Measurements from ENCODE around the gene RTF1. TPM values are rescaled to one million over a fixed set of nuclear protein-coding genes. Genes with fewer than 3 reads are reported as not detected.

Gene RTF1
- polyA plus RNA-seq, 2 of the 4 experiments (the other 2 are of a cell fraction): 21.1 to 22.8 TPM

DNA sequence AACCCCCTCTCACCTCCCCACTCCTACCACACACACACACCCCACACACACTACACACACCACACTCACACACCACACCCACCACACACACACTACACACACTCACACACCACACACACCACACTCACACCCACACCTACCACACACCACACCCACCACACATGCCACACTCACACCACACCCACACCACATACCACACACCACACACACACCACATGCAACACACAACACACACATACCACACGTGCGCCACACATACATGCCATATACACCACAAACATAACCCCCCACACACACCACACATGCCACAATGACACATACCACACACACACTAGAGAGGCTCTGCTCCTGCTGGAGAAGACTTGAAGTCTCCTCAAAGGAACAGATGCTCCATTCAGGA, 70.9 kb downstream of the RTF1 start (continued):
- no peak for TF ChIP-seq CBX8 (IDR thresholded peaks at IDR 0.05)
- TF ChIP-seq, protein P1, sequence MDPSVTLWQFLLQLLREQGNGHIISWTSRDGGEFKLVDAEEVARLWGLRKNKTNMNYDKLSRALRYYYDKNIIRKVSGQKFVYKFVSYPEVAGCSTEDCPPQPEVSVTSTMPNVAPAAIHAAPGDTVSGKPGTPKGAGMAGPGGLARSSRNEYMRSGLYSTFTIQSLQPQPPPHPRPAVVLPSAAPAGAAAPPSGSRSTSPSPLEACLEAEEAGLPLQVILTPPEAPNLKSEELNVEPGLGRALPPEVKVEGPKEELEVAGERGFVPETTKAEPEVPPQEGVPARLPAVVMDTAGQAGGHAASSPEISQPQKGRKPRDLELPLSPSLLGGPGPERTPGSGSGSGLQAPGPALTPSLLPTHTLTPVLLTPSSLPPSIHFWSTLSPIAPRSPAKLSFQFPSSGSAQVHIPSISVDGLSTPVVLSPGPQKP (IDR thresholded peaks at IDR 0.05; ENCODE audit: low read depth, low read length): no peak
- no peak for TF ChIP-seq RARB (CRISPR knock-in tag; IDR thresholded peaks at IDR 0.05)
- TF ChIP-seq EHF (CRISPR knock-in tag; IDR thresholded peaks at IDR 0.05): no peak

DNA sequence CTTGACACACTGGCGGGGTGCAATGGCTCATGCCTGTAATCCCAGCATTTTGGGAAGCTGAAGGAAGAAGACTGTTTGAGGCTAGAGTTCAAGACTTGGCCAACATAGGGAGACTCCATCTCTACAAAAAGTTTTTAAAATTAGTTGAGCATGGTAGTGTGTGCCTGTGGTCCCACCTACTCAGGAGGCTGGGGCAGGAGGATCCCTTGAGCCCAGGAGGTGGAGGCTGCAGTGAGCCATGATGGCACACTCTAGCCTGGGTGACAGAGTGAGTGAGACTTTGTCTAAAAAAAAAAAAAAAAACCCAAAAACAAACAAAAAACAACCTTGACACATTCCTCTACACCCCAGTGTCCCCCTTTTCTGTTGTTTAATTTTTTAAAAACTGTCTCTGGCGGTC, 72.7 kb downstream of the RTF1 start:
- Histone ChIP-seq H3K4me2 (no peak overlapping the region), H3K4me3 (no peak overlapping the region), H3K4me1 (peaks cover 16% of the 10 kb centered on the region; the same call in 2 of the 3 replicates), H3K9me3 (no peaks in the 10 kb centered on the region), H3K27ac (peak overlapping the region; percentile 42 to 52; a peak in 2 of 6 replicates)
- WGBS (ENCODE audit: missing lambda C conversion rate): 95% methylated on average over 2 of the region's 2 CpGs
- DNase-seq (ENCODE audit: low read depth in 1 of 2, low spot score in 1 of 2): no peak
- no peak for TF ChIP-seq SMC3 (IDR thresholded peaks at IDR 0.05)
- no peak for TF ChIP-seq FOXS1 (CRISPR knock-in tag; IDR thresholded peaks at IDR 0.05)
- TF ChIP-seq MYC (IDR thresholded peaks at IDR 0.05; ENCODE audit: borderline replicate concordance, low read length): no peak
- TF ChIP-seq, protein P2, sequence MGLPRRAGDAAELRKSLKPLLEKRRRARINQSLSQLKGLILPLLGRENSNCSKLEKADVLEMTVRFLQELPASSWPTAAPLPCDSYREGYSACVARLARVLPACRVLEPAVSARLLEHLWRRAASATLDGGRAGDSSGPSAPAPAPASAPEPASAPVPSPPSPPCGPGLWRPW (IDR thresholded peaks at IDR 0.05): no peak
- no peak for TF ChIP-seq FOSB (CRISPR knock-in tag; IDR thresholded peaks at IDR 0.05)
- ATAC-seq: no peak
- FAIRE-seq: no peak
- ChIA-PET POLR2A (no interaction called here), CTCF (interaction anchor here (1.2 kb wide), 1 partner anchor 24 kb away, joined by 4 read pairs; no protein-coding TSS in a partner anchor)

DNA sequence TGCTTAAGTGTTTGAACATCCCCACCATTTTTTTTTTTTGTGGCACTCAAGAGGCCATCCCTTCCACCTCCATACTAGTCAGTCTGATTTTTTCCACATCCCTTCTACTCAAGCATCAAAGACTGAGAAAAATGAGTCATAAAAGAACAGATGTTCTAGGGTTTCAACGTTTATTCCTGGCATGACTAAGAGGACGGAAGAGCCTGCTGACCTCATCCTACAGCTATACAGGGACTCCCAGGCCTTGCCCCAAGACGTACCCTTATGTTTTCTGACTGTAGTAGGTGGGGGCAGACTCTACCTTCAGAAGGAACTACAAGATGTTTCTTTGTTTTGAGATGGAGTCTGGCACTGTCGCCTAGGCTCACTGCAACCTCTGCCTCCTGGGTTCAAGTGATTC, 73.5 kb downstream of the RTF1 start:
- TF ChIP-seq FOSL2 (IDR thresholded peaks at IDR 0.05) (peak; percentile 34; the same call in 1 of the 2 replicates), FOSL2 (CRISPR knock-in tag; IDR thresholded peaks at IDR 0.05) (peak; percentile 67), SMC3 (IDR thresholded peaks at IDR 0.05) (no peak), JUNB (IDR thresholded peaks at IDR 0.05) (peak; percentile 23; the same call in 1 of the 2 replicates)
- Histone ChIP-seq H3K4me3 (no peak overlapping the region), H3K27ac (peak overlapping the region; percentile 60 to 72; a peak in 5 of 6 replicates), H3K4me2 (peak overlapping the region; percentile 42), H3K9me3 (no peaks in the 10 kb centered on the region), H3K4me1 (peaks cover 16% of the 10 kb centered on the region; the same call in 2 of the 3 replicates)
- 23% methylated on average over 4 of the region's 4 CpGs for WGBS (ENCODE audit: missing lambda C conversion rate)
- DNase-seq (ENCODE audit: low read depth in 1 of 2, low spot score in 1 of 2) (peak; percentile 54 to 67), FAIRE-seq (no peak), ATAC-seq (peak; percentile 32 to 36)
- ChIA-PET CTCF (interaction anchor here (0.6 to 0.9 kb wide), 2 partner anchors 24 to 51 kb away, joined by 3 read pairs; no protein-coding TSS in a partner anchor), POLR2A (no interaction called here)

DNA sequence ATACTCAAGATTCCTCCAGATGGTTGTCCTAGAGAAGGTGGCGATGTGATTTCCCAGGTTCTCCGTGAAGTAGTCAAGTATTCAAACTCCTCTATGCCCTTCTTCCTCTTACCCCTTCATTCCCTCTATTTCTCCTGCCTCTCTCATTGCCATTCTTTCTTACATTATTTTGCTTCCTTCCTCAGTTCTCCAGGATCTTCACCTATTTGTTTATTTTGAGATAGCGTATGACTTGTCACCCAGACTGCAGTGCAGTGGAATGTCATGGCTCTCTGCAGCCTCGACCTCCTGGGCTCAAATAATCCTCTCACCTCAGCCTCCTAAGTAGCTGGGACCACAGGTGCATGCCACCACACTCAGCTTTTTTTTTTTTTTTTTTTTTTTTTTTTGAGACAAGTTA, 75.0 kb downstream of the RTF1 start:
- ATAC-seq: no peak
- no peak for TF ChIP-seq ZSCAN20 (CRISPR knock-in tag; IDR thresholded peaks at IDR 0.05)
- TF ChIP-seq, protein P3, sequence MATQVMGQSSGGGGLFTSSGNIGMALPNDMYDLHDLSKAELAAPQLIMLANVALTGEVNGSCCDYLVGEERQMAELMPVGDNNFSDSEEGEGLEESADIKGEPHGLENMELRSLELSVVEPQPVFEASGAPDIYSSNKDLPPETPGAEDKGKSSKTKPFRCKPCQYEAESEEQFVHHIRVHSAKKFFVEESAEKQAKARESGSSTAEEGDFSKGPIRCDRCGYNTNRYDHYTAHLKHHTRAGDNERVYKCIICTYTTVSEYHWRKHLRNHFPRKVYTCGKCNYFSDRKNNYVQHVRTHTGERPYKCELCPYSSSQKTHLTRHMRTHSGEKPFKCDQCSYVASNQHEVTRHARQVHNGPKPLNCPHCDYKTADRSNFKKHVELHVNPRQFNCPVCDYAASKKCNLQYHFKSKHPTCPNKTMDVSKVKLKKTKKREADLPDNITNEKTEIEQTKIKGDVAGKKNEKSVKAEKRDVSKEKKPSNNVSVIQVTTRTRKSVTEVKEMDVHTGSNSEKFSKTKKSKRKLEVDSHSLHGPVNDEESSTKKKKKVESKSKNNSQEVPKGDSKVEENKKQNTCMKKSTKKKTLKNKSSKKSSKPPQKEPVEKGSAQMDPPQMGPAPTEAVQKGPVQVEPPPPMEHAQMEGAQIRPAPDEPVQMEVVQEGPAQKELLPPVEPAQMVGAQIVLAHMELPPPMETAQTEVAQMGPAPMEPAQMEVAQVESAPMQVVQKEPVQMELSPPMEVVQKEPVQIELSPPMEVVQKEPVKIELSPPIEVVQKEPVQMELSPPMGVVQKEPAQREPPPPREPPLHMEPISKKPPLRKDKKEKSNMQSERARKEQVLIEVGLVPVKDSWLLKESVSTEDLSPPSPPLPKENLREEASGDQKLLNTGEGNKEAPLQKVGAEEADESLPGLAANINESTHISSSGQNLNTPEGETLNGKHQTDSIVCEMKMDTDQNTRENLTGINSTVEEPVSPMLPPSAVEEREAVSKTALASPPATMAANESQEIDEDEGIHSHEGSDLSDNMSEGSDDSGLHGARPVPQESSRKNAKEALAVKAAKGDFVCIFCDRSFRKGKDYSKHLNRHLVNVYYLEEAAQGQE (IDR thresholded peaks at IDR 0.05): no peak
- no peak for TF ChIP-seq POLR2A (IDR thresholded peaks at IDR 0.05; ENCODE audit: low read length)
- TF ChIP-seq EP300 (IDR thresholded peaks at IDR 0.05): no peak
- TF ChIP-seq, protein P2 (IDR thresholded peaks at IDR 0.05): no peak
- TF ChIP-seq, protein P4, sequence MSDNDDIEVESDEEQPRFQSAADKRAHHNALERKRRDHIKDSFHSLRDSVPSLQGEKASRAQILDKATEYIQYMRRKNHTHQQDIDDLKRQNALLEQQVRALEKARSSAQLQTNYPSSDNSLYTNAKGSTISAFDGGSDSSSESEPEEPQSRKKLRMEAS (IDR thresholded peaks at IDR 0.05): no peak
- TF ChIP-seq PHF8 (IDR thresholded peaks at IDR 0.05; ENCODE audit: borderline replicate concordance, low read depth): no peak
- TF ChIP-seq HOXB13 (CRISPR knock-in tag; IDR thresholded peaks at IDR 0.05; ENCODE audit: low read depth): no peak
- TF ChIP-seq, protein P5, sequence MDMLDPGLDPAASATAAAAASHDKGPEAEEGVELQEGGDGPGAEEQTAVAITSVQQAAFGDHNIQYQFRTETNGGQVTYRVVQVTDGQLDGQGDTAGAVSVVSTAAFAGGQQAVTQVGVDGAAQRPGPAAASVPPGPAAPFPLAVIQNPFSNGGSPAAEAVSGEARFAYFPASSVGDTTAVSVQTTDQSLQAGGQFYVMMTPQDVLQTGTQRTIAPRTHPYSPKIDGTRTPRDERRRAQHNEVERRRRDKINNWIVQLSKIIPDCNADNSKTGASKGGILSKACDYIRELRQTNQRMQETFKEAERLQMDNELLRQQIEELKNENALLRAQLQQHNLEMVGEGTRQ (IDR thresholded peaks at IDR 0.05): no peak
- TF ChIP-seq RFX5 (IDR thresholded peaks at IDR 0.05): no peak
- TF ChIP-seq MAFK (IDR thresholded peaks at IDR 0.05; ENCODE audit: partially characterized antibody): no peak
- no peak for TF ChIP-seq RNF2 (IDR thresholded peaks at IDR 0.05; ENCODE audit: borderline replicate concordance, low read depth)
- ChIA-PET POLR2A (no interaction called here), CTCF (interaction anchor here (1.4 kb wide), 1 partner anchor 26 kb away, joined by 5 read pairs; no protein-coding TSS in a partner anchor)
- Histone ChIP-seq H3K9me3 (no peaks in the 10 kb centered on the region), H3K27ac (peak overlapping the region in 1 of 2 experiments; percentile 60; a peak in 1 of 6 replicates), H3K4me3 (no peak overlapping the region), H3K4me1 (peaks cover 16% of the 10 kb centered on the region; the same call in 2 of the 3 replicates), H3K4me2 (no peak overlapping the region)
- DNase-seq (ENCODE audit: low read depth in 1 of 2, low spot score in 1 of 2): no peak
- FAIRE-seq: no peak
- WGBS (ENCODE audit: missing lambda C conversion rate): 75% methylated on average over 4 of the region's 4 CpGs

Data from A549 (cell line).